Smooth muscle cell (in vitro differentiated cells): ENCODE results near the gene FOXN3. TPM values are rescaled to one million over a fixed set of nuclear protein-coding genes. Genes with fewer than 3 reads are reported as not detected.

Experiments used
- DNase-seq: peaks from one replicate; lab custom pipeline; 2025; ENCODE audit not compliant: unreplicated experiment; lab: John Stamatoyannopoulos, UW
- H2AFZ ChIP-seq: fragments of 200-600 bp; sonication (generic); 2 replicates; pipeline ENCODE4 v1.6.0; 2016; ENCODE audit warnings: antibody characterized with exemption, low read depth, mild to moderate bottlenecking
- H3F3A ChIP-seq: fragments of 200-600 bp; sonication (generic); 2 replicates; pipeline ENCODE4 v1.6.0; 2017; ENCODE audit warnings: antibody characterized with exemption, low read depth
- H3K27ac ChIP-seq: fragments of 200-600 bp; sonication (generic); 2 replicates; pipeline ENCODE4 v1.5.1; 2016; ENCODE audit warnings: low read depth, mild to moderate bottlenecking
- H3K27me3 ChIP-seq: fragments of 200-600 bp; sonication (generic); 2 replicates; pipeline ENCODE4 v1.6.1; 2016; ENCODE audit warnings: low read depth, mild to moderate bottlenecking
- H3K36me3 ChIP-seq: fragments of 200-600 bp; sonication (generic); 2 replicates; pipeline ENCODE4 v1.5.1; 2016; ENCODE audit warnings: low read depth
- H3K4me1 ChIP-seq: fragments of 200-600 bp; sonication (generic); 2 replicates; pipeline ENCODE4 v1.5.1; 2016; ENCODE audit warnings: low read depth
- H3K4me2 ChIP-seq: fragments of 200-600 bp; sonication (generic); 2 replicates; pipeline ENCODE4 v1.6.0; 2016; ENCODE audit warnings: mild to moderate bottlenecking
- H3K4me3 ChIP-seq: fragments of 200-600 bp; sonication (generic); 2 replicates; pipeline ENCODE4 v1.5.1; 2016; ENCODE audit warnings: mild to moderate bottlenecking
- H3K79me2 ChIP-seq: fragments of 200-600 bp; sonication (generic); 2 replicates; pipeline ENCODE4 v1.6.0; 2016; ENCODE audit warnings: low read depth, mild to moderate bottlenecking
- H3K9ac ChIP-seq: fragments of 200-600 bp; sonication (generic); 2 replicates; pipeline ENCODE4 v1.6.0; 2016; ENCODE audit warnings: low read depth
- H3K9me3 ChIP-seq: fragments of 200-600 bp; sonication (generic); replicated peaks from 2 replicates; pipeline ENCODE4 v1.5.1; 2016; ENCODE audit warnings: low read depth
- H4K20me1 ChIP-seq: fragments of 200-600 bp; sonication (generic); 2 replicates; pipeline ENCODE4 v1.6.0; 2016; ENCODE audit warnings: low read depth
- CTCF ChIP-seq: fragments of 200-600 bp; sonication (generic); IDR thresholded peaks from 2 replicates; pipeline ENCODE4 v1.5.1; 2017; ENCODE audit warnings: borderline replicate concordance, mild to moderate bottlenecking, antibody characterized with exemption; ENCODE audit not compliant: insufficient read depth, poor library complexity, severe bottlenecking
- WGBS: methylation state at CpG from one replicate; pipeline ENCODE4 v1.1.7; 2016; ENCODE audit warnings: low lambda C conversion rate; 5-methylcytosine and 5-hydroxymethylcytosine counted together
- polyA plus RNA-seq: library from polyadenylated mRNA; unstranded; fragments of >200 nt; fragmentation: Nextera tagmentation; extraction: Ambion mirVana; gene quantifications from 2 replicates; pipeline ENCODE4 v1.2.1, GENCODE V29; 2016
- total RNA-seq: library from RNA; depleted of rRNA; stranded (reverse); fragments of >200 nt; gene quantifications from 2 replicates; pipeline ENCODE4 v1.2.3, GENCODE V29; 2014

FOXN3 gene
- total and polyA plus RNA-seq, 2 experiments from 2014 or later = 24.5 to 31.5 TPM

GRCh38 chr14:89262041-89262440, 155.0 kb downstream of the FOXN3 start:
- Histone ChIP-seq H3K27ac (no peak overlapping the region), H3K9ac (no peak overlapping the region), H3K4me1 (no peaks in the 10 kb centered on the region), H3K4me3 (no peak overlapping the region), H4K20me1 (peaks cover 51% of the 10 kb centered on the region), H3F3A (no peaks in the 10 kb centered on the region), H3K9me3 (no peaks in the 10 kb centered on the region), H3K36me3 (no peaks in the 10 kb centered on the region), H3K79me2 (peaks cover 4% of the 10 kb centered on the region), H2AFZ (no peak overlapping the region), H3K27me3 (no peaks in the 10 kb centered on the region), H3K4me2 (no peak overlapping the region)
- 98% methylated on average over 4 of the region's 4 CpGs for WGBS
- no peak for DNase-seq
- no peak for TF ChIP-seq CTCF

GRCh38 chr14:89260898-89261297, 156.1 kb downstream of the FOXN3 start:
- no peaks in the 10 kb centered on the region for H3K27me3 ChIP-seq
- no peak overlapping the region for H3K4me3 ChIP-seq
- no peaks in the 10 kb centered on the region for H3K9me3 ChIP-seq
- H3K36me3 ChIP-seq = no peaks in the 10 kb centered on the region
- H4K20me1 ChIP-seq = peaks cover 43% of the 10 kb centered on the region
- 97% methylated on average over 1 of the region's 1 CpG for WGBS
- H3K4me2 ChIP-seq = no peak overlapping the region
- no peak for TF ChIP-seq CTCF
- no peaks in the 10 kb centered on the region for H3F3A ChIP-seq
- peaks cover 4% of the 10 kb centered on the region for H3K79me2 ChIP-seq
- no peak overlapping the region for H2AFZ ChIP-seq
- no peaks in the 10 kb centered on the region for H3K4me1 ChIP-seq
- H3K9ac ChIP-seq = no peak overlapping the region
- DNase-seq = no peak
- no peak overlapping the region for H3K27ac ChIP-seq

- no peak overlapping the region for H3K9ac ChIP-seq
- no peaks in the 10 kb centered on the region for H3K4me1 ChIP-seq
- no peak overlapping the region for H3K4me3 ChIP-seq
- peaks cover 4% of the 10 kb centered on the region for H3K79me2 ChIP-seq
- no peak for TF ChIP-seq CTCF
- no peak for DNase-seq
- no peak overlapping the region for H3K27ac ChIP-seq
- H3K27me3 ChIP-seq = no peaks in the 10 kb centered on the region
- H4K20me1 ChIP-seq = peaks cover 37% of the 10 kb centered on the region
- H3K9me3 ChIP-seq = no peaks in the 10 kb centered on the region
- H2AFZ ChIP-seq = no peak overlapping the region
- no peaks in the 10 kb centered on the region for H3K36me3 ChIP-seq
- no peaks in the 10 kb centered on the region for H3F3A ChIP-seq
- H3K4me2 ChIP-seq = no peak overlapping the region
- 88% methylated on average over 15 of the region's 15 CpGs for WGBS
Measured at GRCh38 chr14:89259951-89260609, 157.0 kb downstream of the FOXN3 start.

- Histone ChIP-seq H3K27ac (no peak overlapping the region), H3K4me2 (no peak overlapping the region), H3K4me3 (no peak overlapping the region), H3K9ac (no peak overlapping the region), H3K36me3 (no peaks in the 10 kb centered on the region), H3K4me1 (no peaks in the 10 kb centered on the region), H3F3A (no peaks in the 10 kb centered on the region), H3K27me3 (no peaks in the 10 kb centered on the region), H2AFZ (no peak overlapping the region), H4K20me1 (peaks cover 27% of the 10 kb centered on the region), H3K79me2 (no peaks in the 10 kb centered on the region), H3K9me3 (no peaks in the 10 kb centered on the region)
- 98% methylated on average over 6 of the region's 6 CpGs for WGBS
- DNase-seq = no peak
- no peak for TF ChIP-seq CTCF
Measured at GRCh38 chr14:89258728-89259273, 158.2 kb downstream of the FOXN3 start.
